ENCODE data around the gene ACTG1.
A peak's percentile ranks its signal among the peaks of the same experiment; 100 is the strongest.

Gene ACTG1

GRCh38 chr17:81494626-81495377 is 17.8 kb downstream of the ACTG1 start:
- DNase-seq (ENCODE audit: low read depth): peak; percentile 39

- no peak for DNase-seq (ENCODE audit: low read depth)
These were observed 19.2 kb downstream of the ACTG1 start for GRCh38 chr17:81493198-81494038.

GRCh38 chr17:81492706-81493105 is 19.9 kb downstream of the ACTG1 start:
- no peak for DNase-seq (ENCODE audit: low read depth)

- no peak for DNase-seq (ENCODE audit: low read depth)
These were observed 20.4 kb downstream of the ACTG1 start for GRCh38 chr17:81492202-81492601.

- no peak for DNase-seq (ENCODE audit: low read depth)
These were observed 20.8 kb downstream of the ACTG1 start for GRCh38 chr17:81491761-81492160.

- DNase-seq (ENCODE audit: low read depth): no peak
These were observed 21.4 kb downstream of the ACTG1 start for GRCh38 chr17:81491181-81491581.

- no peak for DNase-seq (ENCODE audit: low read depth)
These were observed 22.3 kb downstream of the ACTG1 start for GRCh38 chr17:81489998-81490992.

- no peak for DNase-seq (ENCODE audit: low read depth)
These were observed 23.3 kb downstream of the ACTG1 start for GRCh38 chr17:81489012-81489997.

- peak; percentile 36 for DNase-seq (ENCODE audit: low read depth)
These were observed 24.2 kb downstream of the ACTG1 start for GRCh38 chr17:81488276-81488860.

- DNase-seq (ENCODE audit: low read depth): peak; percentile 78
These were observed 24.9 kb downstream of the ACTG1 start for GRCh38 chr17:81487487-81488275.

- DNase-seq (ENCODE audit: low read depth): no peak
These were observed 25.5 kb downstream of the ACTG1 start for GRCh38 chr17:81487089-81487486.

GRCh38 chr17:81486199-81486810 is 26.3 kb downstream of the ACTG1 start:
- DNase-seq (ENCODE audit: low read depth): no peak

GRCh38 chr17:81484195-81484979 is 28.2 kb downstream of the ACTG1 start:
- peak; percentile 86 for DNase-seq (ENCODE audit: low read depth)

- no peak for DNase-seq (ENCODE audit: low read depth)
These were observed 28.8 kb downstream of the ACTG1 start for GRCh38 chr17:81483862-81484194.

- DNase-seq (ENCODE audit: low read depth): no peak
These were observed 29.3 kb downstream of the ACTG1 start for GRCh38 chr17:81483085-81483861.

GRCh38 chr17:81482673-81483072 is 29.9 kb downstream of the ACTG1 start:
- DNase-seq (ENCODE audit: low read depth): no peak

GRCh38 chr17:81481815-81482505 is 30.6 kb downstream of the ACTG1 start:
- no peak for DNase-seq (ENCODE audit: low read depth)
